ENCODE measurements around the gene DDIT4.
"Not testable (repeated sequence)": the region's sequence is repeated elsewhere in the genome, so short reads cannot be mapped to it uniquely, and the experiment has no call there.

The DDIT4 gene, protein sequence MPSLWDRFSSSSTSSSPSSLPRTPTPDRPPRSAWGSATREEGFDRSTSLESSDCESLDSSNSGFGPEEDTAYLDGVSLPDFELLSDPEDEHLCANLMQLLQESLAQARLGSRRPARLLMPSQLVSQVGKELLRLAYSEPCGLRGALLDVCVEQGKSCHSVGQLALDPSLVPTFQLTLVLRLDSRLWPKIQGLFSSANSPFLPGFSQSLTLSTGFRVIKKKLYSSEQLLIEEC

DNA sequence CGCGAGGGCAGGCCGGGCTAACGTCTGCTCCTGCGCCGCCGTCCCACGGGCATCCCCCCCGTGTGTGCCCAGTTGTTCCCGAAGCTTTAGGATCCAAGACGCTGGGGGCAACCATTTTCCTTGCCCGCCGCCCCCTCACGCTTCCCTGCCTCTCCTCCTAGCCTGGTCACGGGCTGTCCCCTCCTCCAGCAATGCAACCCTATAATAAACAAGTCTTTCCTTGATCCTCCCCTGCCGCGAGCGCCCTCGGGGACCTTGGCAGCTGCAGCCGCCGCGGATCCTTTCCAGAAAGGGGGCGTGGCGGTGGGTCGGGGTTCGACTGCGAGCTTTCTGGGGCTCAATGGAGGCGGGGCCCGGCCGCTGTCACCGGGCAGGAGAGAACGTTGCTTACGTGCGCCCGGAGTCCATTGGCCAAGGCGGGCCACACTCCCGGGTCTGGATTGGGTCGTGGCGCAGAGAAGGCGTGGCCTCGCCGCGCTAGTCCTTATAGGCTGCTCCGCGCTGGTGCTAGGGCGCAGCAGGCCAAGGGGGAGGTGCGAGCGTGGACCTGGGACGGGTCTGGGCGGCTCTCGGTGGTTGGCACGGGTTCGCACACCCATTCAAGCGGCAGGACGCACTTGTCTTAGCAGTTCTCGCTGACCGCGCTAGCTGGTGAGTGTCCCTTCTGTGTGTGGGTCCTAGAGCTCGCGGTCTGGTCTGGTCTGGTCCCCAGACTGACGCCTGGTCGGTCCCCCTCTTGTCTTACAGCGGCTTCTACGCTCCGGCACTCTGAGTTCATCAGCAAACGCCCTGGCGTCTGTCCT is at the start of gene DDIT4:
TSS of gene DDIT4 (plus strand) at position 515 of the 803 bp plus-strand sequence. CDS start 293 bp downstream, outside the sequence.
- peak; percentile 90 for DNase-seq

DNA sequence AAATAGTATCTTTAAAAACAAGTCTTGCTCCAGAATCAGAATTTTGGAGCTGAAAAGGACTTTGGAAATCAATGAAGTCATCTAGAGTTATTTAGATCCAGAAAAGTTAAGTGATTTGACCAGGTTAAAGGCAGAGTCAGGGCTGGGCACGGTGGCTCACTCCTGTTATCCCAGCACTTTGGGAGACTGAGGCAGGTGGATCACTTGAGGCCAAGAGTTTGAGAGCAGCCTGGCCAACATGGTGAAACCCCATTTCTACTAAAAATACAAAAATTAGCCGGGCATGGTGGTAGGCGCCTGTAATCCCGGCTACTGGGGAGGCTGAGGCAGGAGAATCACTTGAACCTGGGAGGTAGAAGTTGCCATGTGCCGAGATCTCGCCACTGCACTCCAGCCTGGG is 49.5 kb upstream of the DDIT4 start:
- DNase-seq, result not testable (repeated sequence)

DNA sequence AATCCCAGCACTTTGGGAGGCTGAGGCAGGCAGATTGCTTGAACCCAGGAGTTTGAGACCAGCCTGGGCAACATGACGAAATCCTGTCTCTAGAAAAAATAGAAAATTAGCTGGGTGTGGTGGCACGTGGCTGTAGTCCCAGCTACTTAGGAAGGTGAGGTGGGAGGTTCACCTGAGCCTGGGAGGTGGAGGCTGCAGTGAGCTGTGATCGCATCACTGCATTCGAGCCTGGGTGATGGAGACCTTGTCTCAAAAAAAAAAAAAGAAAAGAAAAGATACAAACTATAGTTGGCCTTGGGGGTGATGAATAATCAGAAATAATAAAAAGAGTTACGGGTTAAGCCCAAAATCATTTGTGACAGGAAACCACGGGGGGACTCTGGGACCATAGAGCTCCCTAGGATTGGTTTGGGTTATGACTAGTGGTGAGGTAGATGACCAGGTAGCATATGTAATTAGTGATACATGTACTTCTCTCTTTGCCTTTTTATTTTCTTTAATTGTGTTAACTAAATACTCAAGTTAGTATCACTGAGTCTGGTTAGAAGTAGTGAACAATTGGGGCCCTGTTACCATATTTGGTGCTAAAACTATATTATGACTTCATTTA is 47.2 kb upstream of the DDIT4 start:
- no peak for DNase-seq

DNA sequence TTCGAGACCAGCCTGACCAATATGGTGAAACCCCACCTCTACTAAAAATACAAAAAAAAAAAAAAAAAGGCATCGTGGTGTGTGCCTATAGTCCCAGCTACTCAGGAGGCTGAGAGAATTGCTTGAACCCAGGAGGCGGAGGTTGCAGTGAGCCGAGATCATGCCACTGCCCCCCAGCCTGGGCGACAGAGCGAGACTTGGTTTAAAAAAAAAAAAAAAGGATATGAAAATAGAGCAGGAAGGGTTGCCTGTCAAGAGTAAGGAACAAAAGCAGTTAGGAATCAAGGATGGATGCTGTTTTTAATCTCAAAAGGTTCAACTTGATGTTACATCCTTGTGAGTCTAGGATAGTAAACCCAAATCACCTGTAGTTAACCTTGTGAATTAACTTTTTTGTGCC is 45.9 kb upstream of the DDIT4 start:
- no peak for DNase-seq

DNA sequence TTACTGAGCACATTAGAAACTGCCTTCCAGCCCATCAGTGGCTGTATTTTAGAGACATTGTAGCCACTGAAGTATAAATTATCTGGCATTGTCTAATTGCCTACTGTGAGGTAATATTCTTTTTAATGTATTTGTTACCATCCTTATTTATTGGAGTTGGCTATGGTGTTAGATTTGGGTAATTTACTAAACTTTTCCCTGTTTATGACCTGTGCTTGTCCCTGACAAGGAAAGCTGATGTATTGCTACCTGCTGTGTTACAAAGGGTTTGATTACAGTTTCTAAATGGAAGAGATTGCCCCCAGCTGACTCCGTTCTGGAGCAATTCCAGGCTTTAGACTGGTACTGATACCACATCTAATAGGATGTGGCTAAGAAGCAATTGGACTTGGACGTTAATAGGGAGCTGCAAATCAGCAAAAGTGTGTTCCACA is 45.4 kb upstream of the DDIT4 start:
- no peak for DNase-seq

DNA sequence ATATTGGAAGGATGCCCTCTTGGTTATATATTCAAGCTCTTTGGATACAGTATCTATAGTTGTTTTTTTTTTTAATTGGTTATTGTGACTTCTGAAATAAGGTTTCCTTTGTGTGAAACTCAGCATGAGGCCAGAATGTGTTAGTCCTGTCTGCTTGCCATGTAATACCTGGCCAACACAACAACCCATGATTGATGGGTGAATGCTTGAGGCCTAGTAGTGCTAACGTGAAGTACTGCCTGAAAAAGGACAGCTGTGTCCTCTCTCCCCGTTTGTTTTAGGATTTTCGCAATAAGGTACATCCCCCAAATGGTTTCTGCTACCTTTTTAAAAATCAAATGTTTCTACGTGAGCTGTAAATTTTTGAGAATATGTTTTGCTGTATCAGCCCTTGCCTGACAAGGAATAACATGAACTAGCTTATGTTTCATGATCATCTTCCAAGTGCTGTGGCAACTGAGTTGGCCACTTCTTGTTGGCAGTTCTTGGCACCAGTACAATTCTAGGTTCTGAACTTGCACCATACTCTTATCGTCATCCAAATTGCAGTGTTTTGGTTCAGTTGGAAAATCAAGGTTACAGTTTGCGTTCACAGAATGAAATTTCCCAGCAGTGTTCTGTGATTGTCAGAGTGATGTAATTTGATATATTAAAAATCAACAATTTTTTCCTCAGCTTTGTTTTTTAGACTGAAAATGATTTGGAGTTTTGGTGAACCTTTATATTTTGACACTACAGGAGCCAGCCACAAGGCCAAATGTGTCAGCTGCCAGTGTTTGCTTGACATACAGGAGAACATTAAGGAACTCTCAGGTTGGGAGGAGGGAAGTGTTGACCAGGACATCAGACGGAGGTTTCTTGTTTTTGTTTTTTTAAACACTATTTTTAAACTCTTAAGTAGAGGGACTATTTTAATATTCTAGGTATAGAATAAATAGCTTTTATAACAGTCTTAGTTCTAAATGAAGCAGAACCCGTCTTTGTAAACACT is 44.2 kb upstream of the DDIT4 start:
- DNase-seq, result no peak

DNA sequence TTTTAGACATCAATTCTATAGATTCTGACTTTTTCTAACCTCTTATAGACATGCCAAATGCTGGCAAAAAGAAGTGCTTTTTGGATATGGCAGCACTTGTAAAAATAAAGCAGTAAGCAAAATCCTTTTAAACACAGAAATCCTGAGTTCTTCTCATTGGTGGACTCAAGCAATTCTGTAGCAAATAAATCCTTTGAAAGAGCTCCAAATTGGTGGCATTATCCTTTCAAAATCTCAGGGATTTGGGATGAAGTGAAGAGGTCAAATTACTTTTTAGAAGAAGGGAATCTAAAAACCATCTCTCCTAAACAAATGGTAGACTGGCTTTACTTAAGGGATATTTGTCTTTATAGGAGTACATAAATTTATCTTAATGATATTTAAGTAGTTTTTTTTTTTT is 40.1 kb upstream of the DDIT4 start:
- DNase-seq, result no peak

DNA sequence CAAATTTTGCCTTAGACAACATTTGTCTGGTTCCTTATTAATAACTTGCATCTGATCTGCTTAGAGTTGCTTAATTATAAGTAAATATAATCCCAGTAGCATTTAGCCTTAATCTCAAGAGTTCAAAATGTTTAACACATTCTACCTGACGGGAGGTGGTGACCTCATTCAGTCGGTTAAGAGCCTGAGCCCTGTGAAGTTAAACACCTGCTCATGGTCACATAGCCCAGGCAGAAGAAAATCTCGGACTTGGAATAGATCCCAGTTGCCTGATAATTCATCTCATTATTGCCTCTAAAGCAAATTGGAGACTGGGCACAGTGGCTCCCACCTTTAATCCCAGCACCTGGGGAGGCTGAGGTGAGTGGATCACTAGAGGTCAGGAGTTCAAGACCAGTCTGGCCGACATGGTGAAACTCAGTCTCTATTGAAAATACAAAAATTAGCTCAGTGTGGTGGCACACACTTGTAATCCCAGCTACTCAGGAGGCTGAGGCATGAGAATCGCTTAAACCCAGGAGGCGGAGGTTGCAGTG is 39.1 kb upstream of the DDIT4 start:
- no peak for DNase-seq

DNA sequence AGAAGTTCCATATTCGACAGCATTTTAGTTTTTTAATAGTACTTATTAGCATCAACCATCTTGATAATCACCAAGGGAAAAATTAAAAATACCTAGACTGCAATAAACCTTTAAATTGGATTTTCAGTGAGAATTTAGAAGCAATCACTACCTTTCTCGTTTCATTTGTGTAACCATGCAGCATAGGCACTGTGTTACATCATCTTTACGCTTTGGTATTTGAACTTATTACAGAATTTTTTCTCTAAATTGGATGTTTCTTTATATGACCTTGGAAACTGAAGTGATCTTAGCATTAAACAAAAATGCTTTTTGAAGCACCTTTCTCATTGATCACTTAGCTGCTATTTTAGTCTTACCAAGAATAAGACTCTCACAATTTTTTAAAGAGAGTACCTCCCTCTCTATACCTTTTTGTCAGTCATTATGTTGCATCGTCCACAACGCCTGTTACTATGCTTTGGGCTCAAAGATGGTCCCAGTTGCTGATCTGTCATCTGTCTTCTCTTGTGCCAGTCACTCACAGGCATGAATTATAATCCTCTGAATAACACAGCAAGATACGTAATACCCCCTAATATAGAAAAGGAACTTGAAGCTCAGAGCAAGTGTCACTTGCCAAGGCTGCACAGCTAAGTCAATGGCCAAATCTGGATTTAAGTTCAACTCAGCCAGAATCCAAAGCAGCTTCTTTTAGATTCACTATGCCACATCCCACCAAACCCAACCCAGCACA is 38.0 kb upstream of the DDIT4 start:
- no peak for DNase-seq

DNA sequence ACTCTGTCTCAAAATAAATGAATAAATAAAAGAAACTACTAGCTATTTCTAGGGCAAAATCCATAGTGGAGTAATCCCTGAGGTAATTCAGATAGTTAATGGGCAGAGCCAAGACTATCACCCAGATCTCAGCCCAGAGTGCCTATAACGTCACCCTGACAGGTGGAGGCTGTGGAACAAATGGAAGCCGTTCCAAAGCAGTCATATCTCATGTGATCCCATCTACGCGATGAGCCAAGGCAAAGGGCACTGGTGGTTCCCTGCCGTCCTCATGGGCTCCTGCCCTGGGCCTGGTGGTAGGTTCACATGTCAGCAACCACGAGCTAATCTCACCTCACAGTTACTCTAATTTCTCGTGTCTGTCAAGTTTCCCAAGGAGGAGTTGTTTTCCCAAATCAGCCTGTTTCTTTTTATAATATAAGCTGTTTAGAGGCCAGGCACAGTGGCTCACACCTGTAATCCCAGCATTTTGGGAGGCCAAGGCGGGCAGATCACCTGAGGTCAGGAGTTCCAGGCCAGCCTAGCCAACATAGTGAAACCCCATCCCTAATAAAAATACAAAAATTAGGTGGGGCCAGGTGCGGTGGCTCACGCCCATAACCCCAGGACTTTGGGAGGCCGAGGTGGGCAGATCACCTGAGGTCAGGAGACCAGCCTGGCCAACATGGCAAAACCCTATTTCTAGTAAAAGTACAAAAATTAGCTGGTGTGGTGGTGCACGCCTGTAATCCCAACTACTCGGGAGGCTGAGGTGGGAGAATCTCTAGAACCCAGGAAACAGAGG is 35.1 kb upstream of the DDIT4 start:
- no peak for DNase-seq

DNA sequence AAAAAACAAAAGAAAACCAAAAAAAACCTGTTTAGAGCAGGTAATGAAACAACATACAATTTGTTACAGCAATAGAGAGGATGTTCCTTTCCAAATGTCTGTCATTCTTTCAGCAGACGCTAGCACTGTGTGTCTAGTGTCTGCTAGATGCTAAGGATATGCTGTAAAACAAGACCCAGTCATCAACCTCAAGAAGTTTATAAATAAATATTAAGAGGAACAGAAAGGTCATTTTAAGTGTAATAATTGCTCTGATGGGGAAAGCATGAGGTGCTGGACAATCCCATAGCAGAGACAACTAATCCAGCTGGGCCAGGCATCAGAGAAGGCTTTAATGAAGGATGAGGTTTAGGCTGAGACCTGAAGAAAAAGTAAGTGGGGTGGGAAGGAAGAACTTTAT is 34.3 kb upstream of the DDIT4 start:
- DNase-seq, result no peak

DNA sequence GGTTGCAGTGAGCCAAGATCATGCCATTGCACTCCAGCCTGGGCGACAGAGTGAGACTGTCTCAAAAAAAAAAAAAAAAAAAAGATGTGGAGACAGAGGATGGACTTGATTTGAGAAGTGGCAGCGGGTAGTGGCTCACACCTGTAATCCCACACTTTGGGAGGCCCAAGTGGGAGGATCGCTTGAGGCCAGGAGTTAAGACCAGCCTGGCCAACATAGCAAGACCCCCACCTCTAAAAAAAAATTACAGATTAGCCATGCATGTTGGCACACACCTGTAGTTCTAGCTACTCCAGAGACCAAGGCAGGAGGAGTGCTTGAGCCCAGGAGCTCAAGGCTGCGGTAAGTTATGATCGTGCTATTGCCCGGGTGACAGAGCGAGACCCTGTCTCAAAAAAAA is 33.4 kb upstream of the DDIT4 start:
- DNase-seq, result no peak

DNA sequence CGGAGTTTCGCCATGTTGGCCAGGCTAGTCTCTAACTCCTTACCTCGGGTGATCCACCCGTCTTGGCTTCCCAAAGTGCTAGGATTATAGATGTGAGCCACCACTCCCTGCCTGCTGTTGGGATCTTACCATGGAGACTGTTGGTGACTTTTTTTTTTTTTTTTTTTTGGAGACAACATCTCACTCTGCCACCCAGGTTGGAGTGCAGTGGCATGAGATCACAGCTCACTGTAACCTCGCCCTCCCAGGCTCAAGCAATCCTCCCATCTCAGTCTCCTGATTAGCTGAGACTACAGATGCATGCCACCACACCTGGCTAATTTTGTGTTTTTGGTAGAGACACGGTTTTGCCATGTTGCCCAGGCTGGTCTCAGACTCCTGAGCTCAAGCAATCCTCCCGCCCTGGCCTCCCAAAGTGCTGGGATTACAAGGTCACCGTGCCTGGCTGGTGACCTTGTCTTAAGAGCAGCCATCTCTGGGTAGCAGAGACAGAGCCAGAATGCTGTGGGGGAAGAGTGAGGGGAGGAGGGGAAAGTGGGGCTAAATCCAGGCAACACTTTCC is 32.0 kb upstream of the DDIT4 start:
- no peak for DNase-seq

DNA sequence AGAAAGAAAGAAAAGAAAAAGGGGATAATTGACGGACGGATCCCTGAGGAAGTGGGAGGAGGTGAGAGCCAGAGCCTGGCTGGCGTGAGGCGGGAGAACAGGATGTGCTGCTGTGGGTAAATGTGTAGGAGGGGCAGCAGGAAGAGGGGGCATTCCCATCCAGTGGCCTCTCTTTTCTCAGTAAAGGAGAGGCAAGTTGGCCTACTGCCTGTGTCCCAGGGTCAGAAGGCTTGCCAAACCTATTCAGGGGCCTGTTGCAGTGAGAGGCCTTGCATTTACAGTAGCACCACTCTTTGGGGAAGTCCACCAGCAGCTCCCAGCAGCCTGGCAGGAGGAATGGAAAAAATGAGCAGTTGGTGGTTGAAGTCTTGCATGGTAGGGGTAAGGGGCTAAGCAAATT is 31.0 kb upstream of the DDIT4 start:
- DNase-seq, result no peak

DNA sequence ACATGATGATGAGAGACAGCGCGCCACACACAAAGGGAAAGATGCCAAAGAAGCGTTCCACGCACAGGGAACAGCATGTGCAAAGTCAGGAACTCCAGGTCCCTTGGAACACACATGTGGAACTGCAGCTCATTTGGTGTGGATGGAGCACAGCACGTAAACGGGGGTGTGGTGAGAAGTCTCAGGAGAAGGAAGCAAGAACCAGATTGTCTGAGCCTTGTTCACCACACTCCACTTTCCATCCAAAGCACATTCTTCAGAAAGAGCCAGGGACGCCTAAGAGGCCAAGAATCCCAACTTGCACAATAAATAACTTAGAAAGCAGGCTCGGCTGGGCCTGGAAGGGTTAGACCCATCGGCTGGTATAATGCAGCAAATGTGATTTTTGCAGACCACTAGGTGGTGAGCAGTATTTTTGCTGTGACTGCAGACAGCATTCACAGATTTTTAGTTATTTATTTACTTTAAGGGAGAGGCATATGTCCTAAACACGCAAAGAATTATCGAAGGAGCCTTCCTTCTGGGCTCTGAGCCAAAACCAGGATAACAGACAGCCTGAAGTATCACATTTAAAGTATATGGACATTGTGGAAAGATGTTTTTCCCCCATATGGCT is 29.8 kb upstream of the DDIT4 start:
- DNase-seq, result no peak

DNA sequence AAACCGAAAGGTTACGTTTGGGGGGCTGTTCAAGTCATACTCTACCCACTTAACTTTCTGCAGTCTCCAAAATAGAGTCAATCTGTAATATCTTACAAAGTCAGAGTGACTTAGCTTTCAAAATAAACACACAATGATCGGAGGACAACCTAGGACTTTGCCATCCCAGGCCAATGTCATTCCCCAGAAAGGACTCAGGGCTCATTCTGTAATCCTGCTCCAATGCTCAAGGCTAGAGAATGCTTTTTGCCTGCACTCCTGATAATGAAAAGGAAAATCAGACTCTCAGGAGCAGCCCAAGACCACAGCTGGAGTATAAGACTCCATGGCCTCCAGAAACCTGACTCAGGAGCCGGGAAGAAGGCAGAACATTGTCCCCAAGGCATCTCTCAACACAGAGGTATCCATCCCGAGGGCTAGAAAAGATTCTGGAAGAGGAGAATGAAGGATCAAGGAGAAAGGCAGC is 29.1 kb upstream of the DDIT4 start:
- DNase-seq, result no peak

DNA sequence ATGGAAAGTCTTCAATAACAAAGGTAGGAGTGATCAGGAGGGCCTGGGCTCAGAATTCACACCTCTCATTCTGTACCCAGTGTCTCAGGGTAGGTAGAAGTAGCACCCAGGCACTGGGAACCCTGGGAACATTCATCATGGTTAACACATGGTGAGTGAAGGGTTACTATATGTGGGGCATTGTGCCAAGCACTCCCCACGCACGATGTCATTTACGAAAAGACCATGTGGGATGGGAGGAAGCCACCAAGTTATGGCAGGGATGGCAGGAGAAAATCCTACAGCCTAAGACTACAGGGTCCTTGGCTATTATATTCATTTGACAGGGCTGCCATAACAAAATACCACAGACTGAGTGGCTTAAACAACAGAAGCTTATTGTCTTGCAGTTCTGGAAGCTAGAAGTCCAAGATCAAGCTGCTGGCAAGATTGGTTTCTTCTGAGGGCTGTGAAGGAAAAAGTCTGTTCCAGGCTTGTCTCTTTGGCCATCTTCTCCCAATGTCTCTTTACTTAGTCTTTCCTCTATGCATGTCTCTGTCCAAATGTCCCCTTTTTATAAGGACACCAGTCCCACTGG is 27.7 kb upstream of the DDIT4 start:
- DNase-seq, result no peak

DNA sequence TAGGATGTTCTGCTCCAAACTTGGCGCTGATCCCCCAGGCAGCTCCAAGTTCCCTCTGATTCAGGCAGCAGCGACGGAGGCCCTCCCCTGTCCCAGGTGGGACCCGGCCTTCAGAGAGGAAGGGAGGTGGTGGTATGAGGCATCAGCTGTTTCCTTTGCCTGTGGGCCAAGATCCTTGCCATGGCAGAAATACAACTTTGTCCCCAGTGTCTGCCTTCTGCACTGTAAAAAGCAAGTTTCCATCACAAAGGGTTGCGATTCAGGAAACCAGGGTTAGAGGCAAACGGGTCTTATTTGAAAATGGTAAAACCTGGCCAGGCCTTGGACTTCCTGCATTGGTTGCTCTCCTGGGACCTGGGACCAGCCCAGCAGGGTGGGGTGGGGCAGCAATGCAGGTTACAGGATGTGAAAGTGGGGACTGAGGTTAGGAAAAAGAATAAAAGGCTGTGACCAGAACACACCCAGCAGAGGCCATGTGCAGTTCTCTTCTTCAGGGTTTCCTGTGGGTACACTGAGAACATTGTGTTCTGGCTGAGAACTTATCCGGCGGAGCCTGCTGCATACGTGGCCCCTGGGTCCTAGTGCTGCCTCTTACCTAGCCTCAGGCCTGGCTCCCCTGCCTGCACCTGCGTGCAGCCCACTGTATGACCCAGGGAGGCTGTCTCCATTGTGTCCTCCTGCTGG is 25.1 kb upstream of the DDIT4 start:
- DNase-seq, result no peak

Measured in SIG-M5 (cell line).